Measurements from ENCODE around the gene RCC1.
"Not testable (repeated sequence)": the region's sequence is repeated elsewhere in the genome, so short reads cannot be mapped to it uniquely, and the experiment has no call there.

RCC1 gene

GRCh38 chr1:28540651-28541050, 34.8 kb downstream of the RCC1 start:
- Histone ChIP-seq H3K4me3 (ENCODE audit: low read length) (no peak overlapping the region), H3K9me3 (ENCODE audit: control insufficient read depth, insufficient read depth, low read length) (no peaks in the 10 kb centered on the region), H3K4me1 (ENCODE audit: control insufficient read depth, insufficient read depth, low read length) (no peaks in the 10 kb centered on the region), H3K36me3 (ENCODE audit: control insufficient read depth, insufficient read depth, low read length) (peaks cover 21% of the 10 kb centered on the region), H3K27me3 (ENCODE audit: control insufficient read depth, insufficient read depth, low read length) (no peaks in the 10 kb centered on the region), H3K27ac (ENCODE audit: low read length) (no peak overlapping the region)
- no peak for DNase-seq (ENCODE audit: low read depth, low spot score)
- no CpG with 5 or more reads among the region's 7 CpGs for WGBS (ENCODE audit: insufficient coverage, insufficient read length)

- no CpG with 5 or more reads among the region's 8 CpGs for WGBS (ENCODE audit: insufficient coverage, insufficient read length)
- not testable (repeated sequence) for H3K9me3 ChIP-seq (ENCODE audit: control insufficient read depth, insufficient read depth, low read length); H3K4me3 ChIP-seq (ENCODE audit: low read length); DNase-seq (ENCODE audit: low read depth, low spot score); H3K27ac ChIP-seq (ENCODE audit: low read length); H3K27me3 ChIP-seq (ENCODE audit: control insufficient read depth, insufficient read depth, low read length); H3K4me1 ChIP-seq (ENCODE audit: control insufficient read depth, insufficient read depth, low read length)
- H3K36me3 ChIP-seq (ENCODE audit: control insufficient read depth, insufficient read depth, low read length) = peaks cover 13% of the 10 kb centered on the region
Measured at GRCh38 chr1:28541414-28542015, 35.7 kb downstream of the RCC1 start.

- H3K27ac ChIP-seq (ENCODE audit: low read length) = no peak overlapping the region
- H3K27me3 ChIP-seq (ENCODE audit: control insufficient read depth, insufficient read depth, low read length) = no peaks in the 10 kb centered on the region
- H3K4me3 ChIP-seq (ENCODE audit: low read length) = no peak overlapping the region
- DNase-seq (ENCODE audit: low read depth, low spot score) = no peak
- no peaks in the 10 kb centered on the region for H3K9me3 ChIP-seq (ENCODE audit: control insufficient read depth, insufficient read depth, low read length)
- H3K4me1 ChIP-seq (ENCODE audit: control insufficient read depth, insufficient read depth, low read length) = no peaks in the 10 kb centered on the region
- H3K36me3 ChIP-seq (ENCODE audit: control insufficient read depth, insufficient read depth, low read length) = no peaks in the 10 kb centered on the region
- WGBS (ENCODE audit: insufficient coverage, insufficient read length) = no CpG with 5 or more reads among the region's 4 CpGs
Measured at GRCh38 chr1:28545246-28545628, 39.4 kb downstream of the RCC1 start.

GRCh38 chr1:28548318-28548717, 42.5 kb downstream of the RCC1 start:
- no peak for DNase-seq (ENCODE audit: low read depth, low spot score)
- H3K27me3 ChIP-seq (ENCODE audit: control insufficient read depth, insufficient read depth, low read length) = no peaks in the 10 kb centered on the region

GRCh38 chr1:28551381-28551780, 45.5 kb downstream of the RCC1 start:
- Histone ChIP-seq H3K9me3 (ENCODE audit: control insufficient read depth, insufficient read depth, low read length) (no peaks in the 10 kb centered on the region), H3K4me1 (ENCODE audit: control insufficient read depth, insufficient read depth, low read length) (no peaks in the 10 kb centered on the region; the same call in 1 of the 2 replicates), H3K27ac (ENCODE audit: low read length) (no peak overlapping the region), H3K4me3 (ENCODE audit: low read length) (no peak overlapping the region), H3K27me3 (ENCODE audit: control insufficient read depth, insufficient read depth, low read length) (no peaks in the 10 kb centered on the region), H3K36me3 (ENCODE audit: control insufficient read depth, insufficient read depth, low read length) (no peaks in the 10 kb centered on the region)
- WGBS (ENCODE audit: insufficient coverage, insufficient read length) = no CpG with 5 or more reads among the region's 6 CpGs
- no peak for DNase-seq (ENCODE audit: low read depth, low spot score)

More at GRCh38 chr1:28548318-28548717, 42.5 kb downstream of the RCC1 start:
- H3K9me3 ChIP-seq (ENCODE audit: control insufficient read depth, insufficient read depth, low read length) = no peaks in the 10 kb centered on the region
- no peak overlapping the region for H3K27ac ChIP-seq (ENCODE audit: low read length)
- H3K36me3 ChIP-seq (ENCODE audit: control insufficient read depth, insufficient read depth, low read length) = no peaks in the 10 kb centered on the region
- H3K4me3 ChIP-seq (ENCODE audit: low read length) = no peak overlapping the region
- no CpG with 5 or more reads among the region's 3 CpGs for WGBS (ENCODE audit: insufficient coverage, insufficient read length)
- H3K4me1 ChIP-seq (ENCODE audit: control insufficient read depth, insufficient read depth, low read length) = no peaks in the 10 kb centered on the region

GRCh38 chr1:28552758-28553663, 47.2 kb downstream of the RCC1 start, which contains the start of gene TRNAU1AP:
Gene TRNAU1AP, plus strand, starts transcription at chr1:28553085. Its CDS starts 26 bp downstream, at chr1:28553111.
- Histone ChIP-seq H3K27ac (ENCODE audit: low read length) (no peak within 1 kb of the TSS), H3K4me1 (ENCODE audit: control insufficient read depth, insufficient read depth, low read length) (no peaks in the 10 kb centered on the region; the same call in 1 of the 2 replicates), H3K4me3 (ENCODE audit: low read length) (peak within 1 kb of the TSS; percentile 58), H3K9me3 (ENCODE audit: control insufficient read depth, insufficient read depth, low read length) (no peaks in the 10 kb centered on the region), H3K27me3 (ENCODE audit: control insufficient read depth, insufficient read depth, low read length) (no peaks in the 10 kb centered on the region), H3K36me3 (ENCODE audit: control insufficient read depth, insufficient read depth, low read length) (no peaks in the 10 kb centered on the region)
- WGBS (ENCODE audit: insufficient coverage, insufficient read length) = 100% methylated on average over 1 of the region's 63 CpGs
- peak; percentile 92 for DNase-seq (ENCODE audit: low read depth, low spot score)

- no peaks in the 10 kb centered on the region for H3K4me1 ChIP-seq (ENCODE audit: control insufficient read depth, insufficient read depth, low read length)
- no peak overlapping the region for H3K27ac ChIP-seq (ENCODE audit: low read length)
- peaks cover 18% of the 10 kb centered on the region; the same call in 1 of the 2 replicates for H3K36me3 ChIP-seq (ENCODE audit: control insufficient read depth, insufficient read depth, low read length)
- no peaks in the 10 kb centered on the region for H3K27me3 ChIP-seq (ENCODE audit: control insufficient read depth, insufficient read depth, low read length)
- no peak for DNase-seq (ENCODE audit: low read depth, low spot score)
- H3K4me3 ChIP-seq (ENCODE audit: low read length) = no peak overlapping the region
- no CpG with 5 or more reads among the region's 3 CpGs for WGBS (ENCODE audit: insufficient coverage, insufficient read length)
- H3K9me3 ChIP-seq (ENCODE audit: control insufficient read depth, insufficient read depth, low read length) = no peaks in the 10 kb centered on the region
Measured at GRCh38 chr1:28560886-28561285, 55.0 kb downstream of the RCC1 start.

- H3K36me3 ChIP-seq (ENCODE audit: control insufficient read depth, insufficient read depth, low read length) = peaks cover 23% of the 10 kb centered on the region; the same call in 1 of the 2 replicates
Measured at GRCh38 chr1:28564310-28564709, 58.5 kb downstream of the RCC1 start.

GRCh38 chr1:28565040-28565439, 59.2 kb downstream of the RCC1 start:
- peaks cover 21% of the 10 kb centered on the region; the same call in 1 of the 2 replicates for H3K36me3 ChIP-seq (ENCODE audit: control insufficient read depth, insufficient read depth, low read length)
- H3K4me1 ChIP-seq (ENCODE audit: control insufficient read depth, insufficient read depth, low read length) = no peaks in the 10 kb centered on the region
- no CpG with 5 or more reads among the region's 7 CpGs for WGBS (ENCODE audit: insufficient coverage, insufficient read length)
- no peaks in the 10 kb centered on the region for H3K27me3 ChIP-seq (ENCODE audit: control insufficient read depth, insufficient read depth, low read length)
- no peak for DNase-seq (ENCODE audit: low read depth, low spot score)
- no peaks in the 10 kb centered on the region for H3K9me3 ChIP-seq (ENCODE audit: control insufficient read depth, insufficient read depth, low read length)
- H3K27ac ChIP-seq (ENCODE audit: low read length) = no peak overlapping the region
- H3K4me3 ChIP-seq (ENCODE audit: low read length) = no peak overlapping the region

More at GRCh38 chr1:28564310-28564709, 58.5 kb downstream of the RCC1 start:
- no peaks in the 10 kb centered on the region for H3K9me3 ChIP-seq (ENCODE audit: control insufficient read depth, insufficient read depth, low read length)
- no peak overlapping the region for H3K27ac ChIP-seq (ENCODE audit: low read length)
- no peak for DNase-seq (ENCODE audit: low read depth, low spot score)
- no peaks in the 10 kb centered on the region for H3K27me3 ChIP-seq (ENCODE audit: control insufficient read depth, insufficient read depth, low read length)
- no peak overlapping the region for H3K4me3 ChIP-seq (ENCODE audit: low read length)
- no peaks in the 10 kb centered on the region for H3K4me1 ChIP-seq (ENCODE audit: control insufficient read depth, insufficient read depth, low read length)

- Histone ChIP-seq H3K27ac (ENCODE audit: low read length) (no peak overlapping the region), H3K4me3 (ENCODE audit: low read length) (no peak overlapping the region), H3K4me1 (ENCODE audit: control insufficient read depth, insufficient read depth, low read length) (no peaks in the 10 kb centered on the region), H3K36me3 (ENCODE audit: control insufficient read depth, insufficient read depth, low read length) (peaks cover 16% of the 10 kb centered on the region; the same call in 1 of the 2 replicates), H3K27me3 (ENCODE audit: control insufficient read depth, insufficient read depth, low read length) (no peaks in the 10 kb centered on the region), H3K9me3 (ENCODE audit: control insufficient read depth, insufficient read depth, low read length) (no peaks in the 10 kb centered on the region)
- no peak for DNase-seq (ENCODE audit: low read depth, low spot score)
- WGBS (ENCODE audit: insufficient coverage, insufficient read length) = no CpG with 5 or more reads among the region's 6 CpGs
Measured at GRCh38 chr1:28565726-28566125, 59.9 kb downstream of the RCC1 start.
